Fibroblast of lung (primary cell): ENCODE data around the gene MAMLD1. TPM values are rescaled to one million over a fixed set of nuclear protein-coding genes. Genes with fewer than 3 reads are reported as not detected.

ENCODE experiments used
- DNase-seq, 2 donors: peaks; one replicate each; pipeline versions ENCODE4 v3.0.0 to v3.0.0-alpha.2; 2010; ENCODE audit warnings: low read depth in 2 of 2
- H2AFZ ChIP-seq: 2 replicates; pipeline ENCODE4 v1.5.1; 2012; ENCODE audit warnings: low read length, control low read depth, inconsistent platforms
- H3K27ac ChIP-seq: 2 replicates; pipeline ENCODE4 v1.5.1; 2011; ENCODE audit warnings: low read length, control low read depth; ENCODE audit not compliant: insufficient read depth
- H3K27me3 ChIP-seq: 2 replicates; pipeline ENCODE4 v1.5.1; 2011; ENCODE audit warnings: mild to moderate bottlenecking, low read length; ENCODE audit not compliant: control insufficient read depth, insufficient read depth
- H3K36me3 ChIP-seq: 2 replicates; pipeline ENCODE4 v1.5.1; 2011; ENCODE audit warnings: low read length; ENCODE audit not compliant: control insufficient read depth, insufficient read depth
- H3K4me1 ChIP-seq: 2 replicates; pipeline ENCODE4 v1.5.1; 2011; ENCODE audit warnings: low read length; ENCODE audit not compliant: control insufficient read depth, insufficient read depth; ENCODE audit errors: extremely low read depth
- H3K4me2 ChIP-seq: 2 replicates; pipeline ENCODE4 v1.5.1; 2011; ENCODE audit warnings: low read length, control low read depth; ENCODE audit not compliant: insufficient read depth; ENCODE audit errors: extremely low read depth
- H3K4me3 ChIP-seq, 4 experiments: fragments of 200-600 bp in 1 of 4; sonication (generic) in 1 of 4; replicated peaks in 1 of 4; 2 replicates each; pipeline ENCODE4 v1.5.1; 2011 to 2016; ENCODE audit warnings: low read length in 4 of 4, low read depth in 3 of 4, mild to moderate bottlenecking in 3 of 4, control low read depth in 2 of 4, inconsistent platforms in 1 of 4, mixed read lengths in 1 of 4; ENCODE audit not compliant: insufficient read depth in 1 of 4; ENCODE audit errors: control extremely low read depth in 1 of 4
- H3K79me2 ChIP-seq: 2 replicates; pipeline ENCODE4 v1.5.1; 2012; ENCODE audit warnings: mild to moderate bottlenecking, low read length, inconsistent platforms; ENCODE audit not compliant: control insufficient read depth, insufficient read depth
- H3K9ac ChIP-seq: 2 replicates; pipeline ENCODE4 v1.5.1; 2011; ENCODE audit warnings: mild to moderate bottlenecking, low read length, control low read depth; ENCODE audit not compliant: insufficient read depth
- H3K9me3 ChIP-seq: 2 replicates; pipeline ENCODE4 v1.5.1; 2012; ENCODE audit warnings: low read depth, low read length; ENCODE audit not compliant: control insufficient read depth, insufficient read depth
- H4K20me1 ChIP-seq: 2 replicates; pipeline ENCODE4 v1.5.1; 2011; ENCODE audit warnings: low read length; ENCODE audit not compliant: control insufficient read depth, insufficient read depth; ENCODE audit errors: extremely low read depth
- EZH2 ChIP-seq: IDR thresholded peaks from 2 replicates; pipeline ENCODE4 v1.5.1; 2012; ENCODE audit warnings: low read length, control low read depth, mild to moderate bottlenecking; ENCODE audit errors: missing control alignments
- polyA plus RNA-seq, 2 donors: library from polyadenylated mRNA; depleted of rRNA in 1 of 2; stranded (reverse) in 1 of 2; unstranded in 1 of 2; fragments of >200 nt; gene quantifications; 2 replicates each; pipeline ENCODE4 v1.2.1, GENCODE V29; 2011 to 2012; ENCODE audit warnings: missing spikeins in 1 of 2
- total RNA-seq: library from RNA; depleted of rRNA; stranded (reverse); fragments of >200 nt; gene quantifications from 2 replicates; pipeline ENCODE4 v1.2.1, GENCODE V29; 2014
- TF ChIP-seq, protein P1 (sequence below), 2 donors: IDR thresholded peaks in 1 of 2; conservative IDR thresholded peaks in 1 of 2; 1 replicate in 1 of 2; 2 replicates in 1 of 2; pipeline ENCODE4 v1.5.1; 2011 to 2012; ENCODE audit warnings: low read length in 2 of 2, control low read depth in 1 of 2, inconsistent platforms in 1 of 2, low read depth in 1 of 2, mild to moderate bottlenecking in 1 of 2

The MAMLD1 gene
- total and polyA plus RNA-seq, 2 donors (not counting 1 experiment from before 2014, with no cell fraction given) = 3.6 to 15.5 TPM

- H4K20me1 ChIP-seq = no peaks in the 10 kb centered on the region
- H3K4me2 ChIP-seq = no peak overlapping the region
- H3K4me3 ChIP-seq = no peak overlapping the region
- no peak overlapping the region for H2AFZ ChIP-seq
- no peaks in the 10 kb centered on the region for H3K79me2 ChIP-seq
- H3K4me1 ChIP-seq = no peaks in the 10 kb centered on the region
- no peaks in the 10 kb centered on the region for H3K27me3 ChIP-seq
- peak in 1 of 2 donors; percentile 49 for DNase-seq
- H3K9me3 ChIP-seq = no peaks in the 10 kb centered on the region
- no peak for TF ChIP-seq EZH2
- TF ChIP-seq, protein P1, sequence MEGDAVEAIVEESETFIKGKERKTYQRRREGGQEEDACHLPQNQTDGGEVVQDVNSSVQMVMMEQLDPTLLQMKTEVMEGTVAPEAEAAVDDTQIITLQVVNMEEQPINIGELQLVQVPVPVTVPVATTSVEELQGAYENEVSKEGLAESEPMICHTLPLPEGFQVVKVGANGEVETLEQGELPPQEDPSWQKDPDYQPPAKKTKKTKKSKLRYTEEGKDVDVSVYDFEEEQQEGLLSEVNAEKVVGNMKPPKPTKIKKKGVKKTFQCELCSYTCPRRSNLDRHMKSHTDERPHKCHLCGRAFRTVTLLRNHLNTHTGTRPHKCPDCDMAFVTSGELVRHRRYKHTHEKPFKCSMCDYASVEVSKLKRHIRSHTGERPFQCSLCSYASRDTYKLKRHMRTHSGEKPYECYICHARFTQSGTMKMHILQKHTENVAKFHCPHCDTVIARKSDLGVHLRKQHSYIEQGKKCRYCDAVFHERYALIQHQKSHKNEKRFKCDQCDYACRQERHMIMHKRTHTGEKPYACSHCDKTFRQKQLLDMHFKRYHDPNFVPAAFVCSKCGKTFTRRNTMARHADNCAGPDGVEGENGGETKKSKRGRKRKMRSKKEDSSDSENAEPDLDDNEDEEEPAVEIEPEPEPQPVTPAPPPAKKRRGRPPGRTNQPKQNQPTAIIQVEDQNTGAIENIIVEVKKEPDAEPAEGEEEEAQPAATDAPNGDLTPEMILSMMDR (conservative IDR thresholded peaks at IDR 0.05 in 1 of 2, IDR thresholded peaks at IDR 0.05 in 1 of 2; ENCODE audit: low read depth in 1 of 2, low read length in 2 of 2) = no peak
- H3K9ac ChIP-seq = no peak overlapping the region
- H3K36me3 ChIP-seq = no peaks in the 10 kb centered on the region
- no peak overlapping the region for H3K27ac ChIP-seq
Measured at GRCh38 chrX:150329868-150330267, 33.2 kb upstream of the MAMLD1 start.

GRCh38 chrX:150332023-150332422 lies 31.1 kb upstream of the MAMLD1 start:
- Histone ChIP-seq H3K9ac (no peak overlapping the region), H3K36me3 (no peaks in the 10 kb centered on the region), H3K27me3 (no peaks in the 10 kb centered on the region), H3K79me2 (no peaks in the 10 kb centered on the region), H3K27ac (no peak overlapping the region), H3K9me3 (no peaks in the 10 kb centered on the region), H3K4me1 (no peaks in the 10 kb centered on the region), H3K4me3 (no peak overlapping the region), H2AFZ (no peak overlapping the region), H3K4me2 (no peak overlapping the region), H4K20me1 (no peaks in the 10 kb centered on the region)
- no peak for TF ChIP-seq EZH2
- TF ChIP-seq, protein P1 (conservative IDR thresholded peaks at IDR 0.05 in 1 of 2, IDR thresholded peaks at IDR 0.05 in 1 of 2; ENCODE audit: low read depth in 1 of 2, low read length in 2 of 2) = no peak
- DNase-seq = no peak

DNA sequence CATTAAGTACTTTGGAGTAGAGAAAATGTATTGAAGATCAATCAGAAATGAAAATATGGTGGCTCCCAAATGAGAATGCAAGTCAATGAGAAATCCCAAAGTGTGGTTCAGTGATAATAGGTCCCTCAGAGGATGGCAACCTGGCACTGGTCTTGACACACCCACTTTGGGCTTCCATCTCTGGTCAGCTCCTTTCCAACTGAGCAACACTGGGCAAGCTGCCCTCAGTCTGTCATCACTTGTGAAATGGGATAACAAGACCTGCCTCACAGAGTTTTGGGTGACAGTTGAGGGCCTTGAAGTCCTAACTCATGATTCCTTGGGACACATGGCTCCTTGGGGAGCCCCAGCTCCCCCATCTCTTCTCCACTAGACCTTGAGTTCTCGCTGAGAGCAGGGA lies 29.0 kb upstream of the MAMLD1 start:
- DNase-seq = no peak
- no peak overlapping the region for H3K4me2 ChIP-seq
- H3K27ac ChIP-seq = no peak overlapping the region
- no peaks in the 10 kb centered on the region for H3K4me1 ChIP-seq
- no peaks in the 10 kb centered on the region for H3K79me2 ChIP-seq
- H3K36me3 ChIP-seq = no peaks in the 10 kb centered on the region
- no peak overlapping the region for H3K9ac ChIP-seq
- TF ChIP-seq, protein P1 (conservative IDR thresholded peaks at IDR 0.05 in 1 of 2, IDR thresholded peaks at IDR 0.05 in 1 of 2; ENCODE audit: low read depth in 1 of 2, low read length in 2 of 2) = no peak
- TF ChIP-seq EZH2 = no peak
- H3K27me3 ChIP-seq = no peaks in the 10 kb centered on the region
- no peak overlapping the region for H3K4me3 ChIP-seq
- H4K20me1 ChIP-seq = no peaks in the 10 kb centered on the region
- no peak overlapping the region for H2AFZ ChIP-seq
- no peaks in the 10 kb centered on the region for H3K9me3 ChIP-seq
